ENCODE measurements around the gene CFAP74. TPM values are rescaled to one million over a fixed set of nuclear protein-coding genes. Genes with fewer than 3 reads are reported as not detected.

CFAP74 gene
- total RNA-seq, 1 donor from 2014 or later = not detected

DNA sequence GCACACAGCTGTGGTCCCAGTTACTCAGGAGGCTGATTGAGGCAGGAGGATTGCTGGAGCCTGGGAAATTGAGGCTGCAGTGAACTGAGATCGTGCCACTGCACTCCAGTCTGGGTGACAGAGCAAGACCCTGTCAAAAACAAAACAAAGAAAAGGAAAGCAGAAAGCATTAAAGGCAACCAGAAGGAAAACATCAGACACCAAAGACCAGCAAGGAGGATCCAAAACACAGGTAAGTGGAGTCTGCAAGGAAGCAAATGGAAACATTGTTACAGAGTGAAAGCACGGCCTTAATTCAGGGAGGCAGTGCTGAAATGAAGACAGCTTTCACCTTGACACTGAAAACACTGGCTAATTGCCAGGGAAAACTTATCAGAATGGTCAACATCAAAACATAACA is 40.8 kb downstream of the CFAP74 start:
- no peak overlapping the region for H3K4me3 ChIP-seq (ENCODE audit: low read depth, low read length)
- TF ChIP-seq, protein P1, sequence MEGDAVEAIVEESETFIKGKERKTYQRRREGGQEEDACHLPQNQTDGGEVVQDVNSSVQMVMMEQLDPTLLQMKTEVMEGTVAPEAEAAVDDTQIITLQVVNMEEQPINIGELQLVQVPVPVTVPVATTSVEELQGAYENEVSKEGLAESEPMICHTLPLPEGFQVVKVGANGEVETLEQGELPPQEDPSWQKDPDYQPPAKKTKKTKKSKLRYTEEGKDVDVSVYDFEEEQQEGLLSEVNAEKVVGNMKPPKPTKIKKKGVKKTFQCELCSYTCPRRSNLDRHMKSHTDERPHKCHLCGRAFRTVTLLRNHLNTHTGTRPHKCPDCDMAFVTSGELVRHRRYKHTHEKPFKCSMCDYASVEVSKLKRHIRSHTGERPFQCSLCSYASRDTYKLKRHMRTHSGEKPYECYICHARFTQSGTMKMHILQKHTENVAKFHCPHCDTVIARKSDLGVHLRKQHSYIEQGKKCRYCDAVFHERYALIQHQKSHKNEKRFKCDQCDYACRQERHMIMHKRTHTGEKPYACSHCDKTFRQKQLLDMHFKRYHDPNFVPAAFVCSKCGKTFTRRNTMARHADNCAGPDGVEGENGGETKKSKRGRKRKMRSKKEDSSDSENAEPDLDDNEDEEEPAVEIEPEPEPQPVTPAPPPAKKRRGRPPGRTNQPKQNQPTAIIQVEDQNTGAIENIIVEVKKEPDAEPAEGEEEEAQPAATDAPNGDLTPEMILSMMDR (conservative IDR thresholded peaks at IDR 0.05; ENCODE audit: low read depth, low read length) = no peak
- DNase-seq (ENCODE audit: low read depth) = no peak

DNA sequence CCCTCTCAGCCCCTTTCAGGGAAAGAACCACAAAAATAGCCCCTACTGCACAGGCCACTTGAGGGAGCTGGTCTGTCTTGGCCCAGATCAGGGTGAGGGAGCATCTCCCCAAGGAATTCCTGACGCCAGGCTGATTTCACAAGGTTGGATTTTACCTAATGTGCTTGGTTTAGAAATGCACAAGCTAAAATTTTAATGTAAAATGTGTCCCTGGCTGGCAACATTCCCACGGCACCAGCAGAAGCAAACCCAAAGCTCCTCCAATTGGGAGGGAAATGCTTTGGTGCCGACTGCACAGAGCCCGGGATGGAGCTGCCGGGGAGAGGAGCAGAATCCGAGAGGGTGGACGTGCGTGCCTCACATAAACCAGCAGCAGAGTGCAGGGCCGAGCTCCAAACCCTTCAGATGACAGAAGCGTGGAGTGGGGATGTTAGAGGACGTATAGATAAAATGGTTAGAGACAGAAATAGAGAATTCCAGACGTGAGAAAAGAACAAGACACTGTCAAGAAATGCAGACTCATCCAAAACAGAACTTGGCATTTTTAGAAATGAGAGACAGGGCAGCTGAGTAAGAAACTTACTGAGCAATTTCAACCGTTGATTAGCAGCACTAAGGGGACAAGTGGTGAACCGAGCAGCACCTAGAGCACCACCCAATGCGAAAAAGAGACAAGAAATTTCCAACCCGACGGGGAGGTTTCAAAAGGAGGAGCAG is 42.9 kb downstream of the CFAP74 start:
- H3K4me3 ChIP-seq (ENCODE audit: low read depth, low read length) = no peak overlapping the region
- TF ChIP-seq, protein P1 (conservative IDR thresholded peaks at IDR 0.05; ENCODE audit: low read depth, low read length) = no peak
- no peak for DNase-seq (ENCODE audit: low read depth)

DNA sequence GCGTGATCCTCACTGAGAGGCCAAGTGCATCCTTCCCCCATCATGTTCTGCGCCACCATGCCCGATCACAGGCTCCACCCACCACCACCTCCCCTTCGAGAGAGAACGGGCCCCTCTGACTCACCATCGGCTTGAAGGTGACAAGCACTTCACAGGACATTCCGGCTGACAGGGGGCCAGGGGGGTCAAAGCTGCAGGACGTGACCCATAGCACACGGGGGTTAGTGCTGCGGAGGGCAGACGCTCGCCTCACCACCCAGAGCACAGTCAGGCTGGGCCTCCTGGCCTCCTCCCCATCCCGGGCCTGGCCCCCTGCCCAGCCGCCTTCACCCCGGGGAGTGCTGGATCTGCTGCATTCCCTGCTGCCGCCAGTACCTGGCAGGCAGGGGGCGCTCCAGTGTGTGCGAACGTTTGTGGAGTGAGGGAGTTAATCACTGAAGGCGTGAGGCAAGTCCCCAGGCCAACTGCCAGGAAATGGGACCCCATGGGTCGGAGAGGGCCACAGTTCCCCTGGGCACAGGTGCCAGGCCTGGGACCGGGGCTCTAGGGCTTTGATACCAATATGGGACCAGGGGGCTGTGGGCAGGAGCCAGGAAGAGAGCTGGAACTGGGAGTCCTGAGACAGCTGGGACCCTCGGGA is 43.6 kb downstream of the CFAP74 start:
- H3K4me3 ChIP-seq (ENCODE audit: low read depth, low read length) = no peak overlapping the region
- TF ChIP-seq, protein P1 (conservative IDR thresholded peaks at IDR 0.05; ENCODE audit: low read depth, low read length) = peak; percentile 87
- no peak for DNase-seq (ENCODE audit: low read depth)

DNA sequence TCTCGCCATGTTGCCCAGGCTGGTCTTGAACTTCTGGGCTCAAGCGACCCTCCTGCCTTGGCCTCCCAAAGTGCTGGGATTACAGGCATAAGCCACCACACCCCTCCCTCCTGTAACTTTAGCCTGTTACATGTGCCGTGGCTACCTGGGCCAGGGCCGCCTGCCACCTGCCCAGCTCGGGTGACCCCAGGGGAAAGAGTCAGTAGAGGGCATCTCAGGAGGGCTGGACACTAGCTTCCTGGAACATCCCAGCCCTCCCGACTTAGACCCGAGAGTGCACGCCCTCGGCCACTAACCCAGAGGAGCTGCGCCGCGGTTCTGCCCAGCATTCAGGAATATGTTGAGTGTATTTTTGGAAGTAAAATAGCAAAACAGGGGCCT is 44.1 kb downstream of the CFAP74 start:
- TF ChIP-seq, protein P1 (conservative IDR thresholded peaks at IDR 0.05; ENCODE audit: low read depth, low read length) = no peak
- DNase-seq (ENCODE audit: low read depth) = no peak
- H3K4me3 ChIP-seq (ENCODE audit: low read depth, low read length) = no peak overlapping the region

DNA sequence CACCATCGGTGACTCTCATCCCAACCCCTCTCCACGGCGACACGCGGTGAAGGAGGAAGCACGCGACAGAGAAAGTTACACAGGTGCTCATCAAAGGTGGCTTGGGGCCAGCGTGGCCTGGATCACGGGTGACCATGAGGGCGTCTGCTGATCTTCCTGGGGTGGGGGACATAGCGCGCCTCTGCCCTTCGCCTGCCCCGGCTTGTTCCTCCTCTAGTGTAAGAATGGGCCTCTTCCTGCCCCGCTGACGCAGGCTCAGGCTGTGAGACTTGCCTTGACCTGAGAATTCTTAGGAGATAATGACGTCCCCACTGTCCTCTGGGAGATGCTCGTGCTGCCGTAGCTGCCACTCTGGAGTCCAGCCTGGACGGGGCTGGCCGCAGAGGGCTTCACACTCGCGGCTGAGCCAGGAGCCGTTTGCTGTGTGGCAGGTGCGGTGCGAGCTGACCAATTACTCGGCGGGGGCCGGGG is 45.5 kb downstream of the CFAP74 start:
- no peak overlapping the region for H3K4me3 ChIP-seq (ENCODE audit: low read depth, low read length)
- TF ChIP-seq, protein P1 (conservative IDR thresholded peaks at IDR 0.05; ENCODE audit: low read depth, low read length) = no peak
- DNase-seq (ENCODE audit: low read depth) = no peak

DNA sequence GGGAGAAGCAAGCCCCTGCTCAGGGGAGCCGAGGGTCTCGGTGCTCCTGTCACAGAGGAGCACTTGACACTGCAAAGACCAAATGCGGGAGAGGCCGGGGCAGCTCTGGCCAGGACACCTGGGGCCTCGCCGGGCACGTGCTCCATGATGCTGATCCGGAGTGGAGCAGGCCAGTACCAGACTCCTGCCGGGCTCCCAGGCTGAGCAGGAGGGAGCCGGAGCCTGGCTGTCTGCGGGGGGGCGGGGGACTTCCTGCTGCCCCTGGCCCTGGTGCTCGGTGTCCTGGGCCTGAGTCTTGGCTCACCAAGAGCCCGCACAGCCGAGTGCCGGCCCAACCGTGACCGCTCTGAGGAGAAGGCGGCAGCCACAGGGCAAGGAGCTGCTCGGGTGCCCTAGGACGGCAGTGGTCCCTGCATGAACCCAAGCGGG is 46.0 kb downstream of the CFAP74 start:
- TF ChIP-seq, protein P1 (conservative IDR thresholded peaks at IDR 0.05; ENCODE audit: low read depth, low read length) = no peak
- no peak overlapping the region for H3K4me3 ChIP-seq (ENCODE audit: low read depth, low read length)
- DNase-seq (ENCODE audit: low read depth) = no peak

Measured in epithelial cell of proximal tubule (primary cell).